Stimulated activated naive CD8-positive, alpha-beta T cell treated with anti-CD3 and anti-CD28 coated beads, Interleukin-15, amount 100 ng/mL, for 72 hours (primary cell): ENCODE measurements around the gene SPATA46.

Experiments used
- ATAC-seq: fragments of 150-1000 bp; cut with Tn5 transposase; 2 replicates; pipeline ENCODE4 v1.10.0; 2021; ENCODE audit warnings: mild to moderate bottlenecking, moderate library complexity
- DNase-seq, 2 donors: peaks; one replicate each; pipeline ENCODE4 v3.0.0; 2021 to 2022
- H3K27ac Mint-ChIP-seq, 2 donors: one replicate each; pipeline ENCODE4 v1.8.0; 2022; ENCODE audit warnings: mild to moderate bottlenecking in 2 of 2, mixed read lengths in 2 of 2, moderate library complexity in 2 of 2
- H3K27me3 Mint-ChIP-seq: one replicate; pipeline ENCODE4 v1.8.0; 2022; ENCODE audit warnings: mixed read lengths
- H3K4me1 Mint-ChIP-seq: one replicate; pipeline ENCODE4 v1.8.0; 2022; ENCODE audit warnings: mild to moderate bottlenecking, mixed read lengths
- H3K4me3 Mint-ChIP-seq, 2 donors: one replicate each; pipeline ENCODE4 v1.8.0; 2022; ENCODE audit warnings: mild to moderate bottlenecking in 2 of 2, mixed read lengths in 2 of 2, moderate library complexity in 1 of 2
- H3K9me3 Mint-ChIP-seq, 2 donors: one replicate each; pipeline ENCODE4 v1.8.0; 2022; ENCODE audit warnings: mixed read lengths in 2 of 2

Gene SPATA46

DNA sequence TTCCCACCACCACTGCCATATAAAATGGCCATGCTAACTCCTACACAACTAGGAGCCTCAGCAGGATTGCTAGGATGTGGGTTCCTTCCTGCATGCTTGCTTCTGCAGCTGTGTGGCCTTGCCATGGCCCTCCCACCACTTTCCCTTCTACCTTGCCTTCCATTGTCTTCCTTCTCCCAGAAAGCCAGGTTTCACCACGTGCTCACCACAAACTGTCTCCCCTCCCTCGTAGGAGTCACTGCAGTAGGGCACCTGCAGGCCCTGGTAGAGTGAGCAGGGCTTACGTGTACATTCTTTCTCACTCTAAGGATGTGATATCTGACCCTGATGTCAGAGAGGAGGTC lies 8.6 kb upstream of the SPATA46 start:
- H3K4me3 Mint-ChIP-seq = no peak overlapping the region

DNA sequence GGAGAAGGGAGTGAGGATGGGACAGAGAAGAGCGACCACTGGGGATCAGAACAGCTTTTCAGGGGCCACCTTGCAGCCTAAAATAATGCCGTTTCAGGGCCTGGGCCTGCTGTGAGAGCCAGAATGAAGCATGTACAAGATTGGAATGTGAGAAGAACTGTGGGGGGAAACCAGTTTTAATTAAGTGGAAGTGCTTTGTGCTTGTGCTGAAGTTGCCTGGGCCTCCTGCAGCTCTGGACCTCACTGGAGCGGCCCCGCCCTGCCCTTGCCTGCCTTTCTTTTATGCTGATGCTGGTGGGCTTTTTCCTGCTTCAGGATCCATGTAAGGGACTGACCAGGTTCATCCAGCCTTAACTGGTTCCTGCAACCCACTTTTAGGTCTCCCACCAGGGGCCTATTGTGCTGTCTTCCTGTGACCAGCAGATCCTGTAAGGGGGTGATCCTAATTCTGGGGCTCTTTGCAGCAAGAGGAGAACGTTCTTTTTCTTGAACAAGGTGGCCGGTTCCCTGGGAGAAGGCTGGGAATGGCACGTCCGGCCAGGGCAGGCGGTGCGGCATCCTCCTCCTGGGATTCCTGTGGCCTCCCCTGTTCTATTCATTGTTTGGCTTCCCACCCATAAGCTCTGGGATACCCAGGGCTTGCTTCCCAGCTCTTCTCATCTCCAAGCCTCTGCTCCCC lies 8.1 kb upstream of the SPATA46 start:
- H3K27ac Mint-ChIP-seq = no peak overlapping the region
- DNase-seq (no peak), ATAC-seq (no peak)
- peaks cover 14% of the 10 kb centered on the region for H3K27me3 Mint-ChIP-seq
- H3K4me1 Mint-ChIP-seq = peaks cover 5% of the 10 kb centered on the region
- no peak overlapping the region for H3K4me3 Mint-ChIP-seq
- no peaks in the 10 kb centered on the region for H3K9me3 Mint-ChIP-seq

More for the DNA sequence above, 8.6 kb upstream of the SPATA46 start:
- DNase-seq (no peak), ATAC-seq (no peak)
- peaks cover 19% of the 10 kb centered on the region for H3K27me3 Mint-ChIP-seq
- peaks cover 5% of the 10 kb centered on the region for H3K4me1 Mint-ChIP-seq
- H3K9me3 Mint-ChIP-seq = no peaks in the 10 kb centered on the region
- peak overlapping the region in 1 of 2 donors; percentile 92 for H3K27ac Mint-ChIP-seq

DNA sequence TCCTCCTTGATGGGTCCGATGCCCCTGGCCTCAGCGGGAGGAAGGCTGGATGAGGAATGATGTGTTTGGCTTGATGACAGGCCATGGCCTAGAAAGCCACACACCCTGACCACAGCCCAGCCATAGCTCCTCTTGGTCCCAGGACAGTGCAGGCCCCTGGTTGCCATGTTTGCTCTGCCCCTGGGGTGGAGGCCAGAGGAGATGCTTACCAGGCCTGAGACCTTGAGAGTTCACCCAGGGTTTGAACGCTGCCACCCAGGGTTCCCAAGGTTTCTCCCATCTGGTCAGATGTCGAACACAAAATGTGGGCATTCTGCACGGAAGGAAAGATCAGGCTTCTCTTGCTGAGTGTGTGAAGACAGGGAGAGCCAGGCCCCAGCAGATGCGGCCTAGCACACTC lies 7.5 kb upstream of the SPATA46 start:
- Mint-ChIP-seq H3K27ac (no peak overlapping the region), H3K4me1 (no peaks in the 10 kb centered on the region), H3K9me3 (no peaks in the 10 kb centered on the region), H3K27me3 (peaks cover 7% of the 10 kb centered on the region), H3K4me3 (no peak overlapping the region)
- ATAC-seq (no peak), DNase-seq (no peak)

DNA sequence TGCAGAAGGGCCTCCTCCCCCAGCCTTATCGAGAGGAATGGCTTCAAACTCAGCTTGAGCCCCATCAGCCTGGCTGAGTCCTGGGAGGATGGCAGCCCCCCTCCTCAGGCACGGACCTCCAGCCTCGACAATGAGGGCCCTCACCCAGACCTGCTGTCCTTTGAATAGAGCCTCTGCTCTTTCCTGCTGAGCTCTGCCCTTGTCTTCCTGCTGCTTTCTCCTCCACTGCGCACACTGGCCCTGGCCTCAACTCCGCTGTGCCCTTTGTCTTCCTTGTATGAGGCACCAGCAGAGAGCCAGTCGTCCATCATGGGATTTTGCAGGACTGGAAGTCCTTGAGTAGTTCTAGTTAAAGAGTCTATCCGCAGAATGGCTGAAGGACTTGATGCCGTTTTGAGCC lies 6.9 kb upstream of the SPATA46 start:
- Mint-ChIP-seq H3K27me3 (peaks cover 1% of the 10 kb centered on the region), H3K4me3 (no peak overlapping the region)

DNA sequence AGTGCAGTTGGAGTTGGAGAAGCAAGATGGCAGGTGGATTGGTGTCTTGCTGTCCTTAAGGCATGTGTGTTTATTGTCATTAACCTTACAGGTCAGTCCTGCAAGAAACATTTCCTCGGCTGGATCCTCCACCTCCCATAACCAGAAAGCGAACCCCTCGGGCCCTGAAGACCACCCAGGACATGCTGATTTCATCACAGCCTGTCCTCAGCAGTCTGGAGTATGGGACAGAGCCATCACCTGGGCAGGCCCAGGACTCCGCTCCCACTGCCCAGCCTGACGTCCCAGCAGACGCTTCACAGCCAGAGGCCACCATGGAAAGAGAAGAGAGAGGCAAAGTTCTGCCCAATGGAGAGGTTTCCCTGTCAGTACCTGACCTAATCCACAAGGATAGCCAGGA lies 6.4 kb upstream of the SPATA46 start:
- DNase-seq = no peak
- H3K27ac Mint-ChIP-seq = no peak overlapping the region
- no peaks in the 10 kb centered on the region for H3K9me3 Mint-ChIP-seq
- H3K4me1 Mint-ChIP-seq = no peaks in the 10 kb centered on the region
- no peaks in the 10 kb centered on the region for H3K27me3 Mint-ChIP-seq
- H3K4me3 Mint-ChIP-seq = no peak overlapping the region
- no peak for ATAC-seq

More for the DNA sequence above, 6.9 kb upstream of the SPATA46 start:
- no peaks in the 10 kb centered on the region for H3K9me3 Mint-ChIP-seq
- H3K27ac Mint-ChIP-seq = no peak overlapping the region
- DNase-seq (no peak), ATAC-seq (no peak)
- H3K4me1 Mint-ChIP-seq = no peaks in the 10 kb centered on the region

DNA sequence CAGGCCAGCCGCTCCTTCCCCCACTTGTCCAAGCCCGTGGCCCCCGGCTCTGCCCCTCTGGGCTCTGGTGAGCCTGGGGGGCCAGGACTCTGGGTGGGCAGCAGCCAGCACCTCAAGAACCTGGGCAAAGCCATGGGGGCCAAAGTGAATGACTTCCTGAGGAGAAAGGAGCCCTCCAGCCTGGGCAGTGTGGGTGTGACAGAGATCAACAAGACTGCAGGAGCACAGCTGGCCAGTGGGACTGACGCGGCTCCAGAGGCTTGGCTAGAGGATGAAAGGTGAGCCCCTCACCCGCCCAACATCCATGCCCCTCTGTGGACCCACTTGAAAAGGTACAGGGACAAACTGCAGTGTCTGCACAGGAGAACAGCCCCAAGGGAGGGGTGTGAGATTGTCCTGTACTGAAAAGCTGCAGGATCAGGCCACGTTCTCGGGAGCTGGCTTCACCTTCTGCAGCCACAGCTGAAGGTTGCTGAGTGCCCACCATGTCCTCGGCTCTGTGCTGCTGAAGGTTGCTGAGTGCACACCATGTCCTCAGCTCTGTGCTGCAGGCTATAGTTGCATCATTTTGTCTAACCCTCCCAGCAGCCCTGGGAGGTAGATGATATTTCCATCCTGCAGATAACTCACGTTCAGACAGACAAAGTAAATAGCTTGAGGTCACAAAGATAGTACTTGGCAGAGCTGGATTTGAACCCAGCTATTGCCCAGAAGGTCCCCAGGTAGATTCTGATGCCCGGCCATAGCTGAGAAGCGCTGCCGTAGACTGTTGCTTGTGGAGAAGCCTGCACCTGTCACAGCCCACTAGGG lies 5.5 kb upstream of the SPATA46 start:
- no peak for ATAC-seq
- H3K9me3 Mint-ChIP-seq = no peaks in the 10 kb centered on the region
- no peak overlapping the region for H3K27ac Mint-ChIP-seq
- H3K4me3 Mint-ChIP-seq = no peak overlapping the region
- DNase-seq = no peak
- no peaks in the 10 kb centered on the region for H3K27me3 Mint-ChIP-seq
- H3K4me1 Mint-ChIP-seq = no peaks in the 10 kb centered on the region

DNA sequence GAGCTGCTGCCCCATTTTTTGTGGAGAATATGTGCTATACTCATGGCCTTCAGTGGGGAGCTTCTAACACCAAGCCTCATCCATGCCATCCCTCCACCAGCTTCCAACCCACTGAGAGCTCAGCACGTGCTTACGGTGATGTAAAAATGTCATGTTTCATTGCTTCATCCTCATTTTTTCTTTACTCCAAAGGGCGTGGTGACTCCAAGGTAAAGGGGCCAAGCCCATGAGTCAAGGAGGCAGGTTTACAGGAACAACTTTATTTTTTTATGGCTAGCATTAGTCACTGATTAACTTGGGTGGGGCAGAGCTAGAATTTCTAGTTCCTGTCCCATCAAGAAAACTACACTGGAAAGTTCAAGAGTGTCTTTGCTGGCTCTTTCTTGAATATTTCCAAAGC lies 4.7 kb upstream of the SPATA46 start, which contains the start of gene C1orf226:
TSS of gene C1orf226 (plus strand) at position 346 of the 400 bp plus-strand sequence. CDS start 174 bp downstream, outside the sequence.
- Mint-ChIP-seq H3K27me3 (no peaks in the 10 kb centered on the region), H3K4me3 (no peak within 1 kb of the TSS), H3K4me1 (no peaks in the 10 kb centered on the region), H3K27ac (no peak within 1 kb of the TSS), H3K9me3 (no peaks in the 10 kb centered on the region)
- DNase-seq = no peak
- no peak for ATAC-seq

DNA sequence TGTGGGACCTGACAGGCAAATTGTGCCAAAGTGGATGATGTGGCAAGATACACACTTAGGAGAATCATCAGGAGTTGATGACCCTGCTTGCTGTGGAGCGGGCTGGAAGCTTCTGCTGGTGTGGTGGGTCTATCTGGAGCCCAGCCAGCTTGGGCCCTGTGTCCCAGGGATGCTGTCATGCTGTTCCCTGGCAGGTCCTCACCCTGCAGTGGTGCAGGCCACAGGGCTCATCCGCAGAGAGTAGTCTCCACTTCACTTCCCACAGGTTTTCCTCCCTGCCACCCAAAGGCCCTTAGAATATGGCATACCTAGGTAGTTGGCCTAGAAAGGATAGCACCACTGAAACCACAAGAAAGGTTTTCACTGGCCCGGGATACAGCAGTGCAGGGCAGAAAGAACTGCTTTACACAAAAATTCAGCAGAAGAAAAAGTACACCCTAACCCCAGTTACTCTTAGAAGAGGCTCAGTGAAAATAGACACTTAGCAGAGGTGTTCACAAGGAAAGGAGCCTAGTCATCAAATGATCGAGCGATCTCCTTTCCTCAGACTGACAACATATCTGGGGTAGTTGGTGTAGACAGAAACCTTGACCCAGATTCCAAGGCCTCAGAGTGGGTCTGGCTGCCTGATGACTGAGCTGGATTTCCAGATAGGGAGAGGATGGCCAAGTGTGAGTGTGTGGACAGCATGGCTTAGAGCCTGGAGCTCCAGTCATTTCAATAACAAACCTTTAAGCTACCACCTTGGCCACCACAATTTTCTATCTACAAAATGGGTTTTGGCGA lies 3.6 kb upstream of the SPATA46 start:
- H3K27ac Mint-ChIP-seq = no peak overlapping the region
- H3K4me1 Mint-ChIP-seq = no peaks in the 10 kb centered on the region
- DNase-seq = no peak
- no peak for ATAC-seq
- no peaks in the 10 kb centered on the region for H3K27me3 Mint-ChIP-seq
- H3K4me3 Mint-ChIP-seq = no peak overlapping the region
- no peaks in the 10 kb centered on the region for H3K9me3 Mint-ChIP-seq

DNA sequence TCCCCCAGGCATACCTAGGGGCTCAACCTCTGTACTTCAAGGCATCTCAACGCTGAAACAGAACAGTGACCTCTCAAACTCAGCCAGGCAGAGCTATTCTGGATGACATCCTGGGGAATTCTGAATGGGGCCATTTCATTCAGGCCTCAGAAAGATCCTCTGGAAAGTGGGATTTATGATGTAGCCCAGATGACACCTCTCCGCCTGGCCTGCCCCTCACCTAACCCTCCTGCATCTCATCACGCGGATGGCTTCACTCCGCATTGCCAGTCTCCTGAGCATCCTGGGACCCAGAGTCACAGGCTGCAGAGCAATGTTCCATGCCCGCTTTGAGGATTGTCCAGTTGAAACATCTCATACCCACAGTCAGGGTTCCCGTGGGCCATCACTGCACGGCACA lies 1.2 kb downstream of the SPATA46 start:
- no peaks in the 10 kb centered on the region for H3K4me1 Mint-ChIP-seq
- H3K27ac Mint-ChIP-seq = no peak overlapping the region
- H3K27me3 Mint-ChIP-seq = no peaks in the 10 kb centered on the region
- no peak overlapping the region for H3K4me3 Mint-ChIP-seq
- ATAC-seq (no peak), DNase-seq (no peak)
- no peaks in the 10 kb centered on the region for H3K9me3 Mint-ChIP-seq

DNA sequence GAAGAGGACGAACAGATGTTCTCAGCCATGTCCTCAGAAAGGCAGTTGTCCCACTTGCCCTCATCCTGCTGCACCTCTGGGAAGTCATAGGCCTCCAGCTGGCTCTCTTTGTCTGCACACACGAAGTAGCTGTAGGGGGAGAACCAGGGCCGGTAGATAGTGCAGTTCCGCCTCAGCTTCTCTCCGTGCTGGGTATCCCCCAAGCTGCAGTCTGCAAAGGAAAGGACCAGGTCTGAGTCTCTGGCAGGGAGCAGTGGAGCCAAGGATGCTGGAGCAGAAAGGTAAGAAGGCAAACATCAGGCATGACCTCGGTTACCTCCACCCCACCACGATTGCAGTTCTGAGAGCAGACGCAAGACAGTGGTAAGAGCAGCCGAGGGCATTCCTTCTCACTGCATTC lies 2.2 kb downstream of the SPATA46 start:
- DNase-seq (no peak), ATAC-seq (no peak)
- Mint-ChIP-seq H3K27me3 (no peaks in the 10 kb centered on the region), H3K4me3 (no peak overlapping the region), H3K27ac (no peak overlapping the region), H3K9me3 (no peaks in the 10 kb centered on the region), H3K4me1 (no peaks in the 10 kb centered on the region)

DNA sequence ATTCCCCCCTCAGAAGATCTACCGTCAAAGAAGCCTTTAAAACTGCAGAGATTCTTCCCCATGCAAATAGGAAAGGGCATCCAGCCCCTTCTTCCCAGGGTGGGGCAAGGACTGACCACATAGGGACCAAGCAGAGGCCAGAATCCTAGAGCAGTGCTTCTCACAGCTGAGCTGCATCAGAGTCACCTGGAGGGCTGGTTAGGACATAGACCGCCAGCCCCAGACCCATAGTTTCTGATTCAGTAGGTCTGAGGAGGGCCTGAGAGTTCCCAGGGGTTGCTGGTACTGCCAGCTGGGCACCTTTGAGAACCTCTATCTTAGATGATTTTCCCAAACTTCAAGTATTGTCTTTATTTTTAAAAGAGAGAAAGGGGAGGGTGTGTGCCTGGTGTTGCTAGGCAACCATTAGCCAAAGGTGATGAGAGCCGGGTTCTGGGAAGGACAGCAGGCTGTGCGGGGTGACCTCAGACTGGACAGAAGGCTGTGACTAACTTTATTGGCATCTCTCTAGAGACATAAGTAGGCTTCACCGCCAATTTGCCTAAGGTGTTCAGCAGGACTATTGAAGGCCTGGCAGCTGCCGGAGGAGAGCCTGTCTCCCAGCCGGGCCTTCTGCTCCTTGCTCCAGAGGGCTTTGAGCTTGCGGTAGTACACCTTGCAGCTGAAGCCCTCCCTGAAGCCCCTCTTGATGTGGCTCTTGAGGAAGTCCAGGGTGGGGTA lies 3.0 kb downstream of the SPATA46 start:
- no peaks in the 10 kb centered on the region for H3K27me3 Mint-ChIP-seq
- H3K4me3 Mint-ChIP-seq = no peak overlapping the region
- DNase-seq (no peak), ATAC-seq (no peak)
- no peaks in the 10 kb centered on the region for H3K4me1 Mint-ChIP-seq
- H3K27ac Mint-ChIP-seq = no peak overlapping the region
- H3K9me3 Mint-ChIP-seq = no peaks in the 10 kb centered on the region

DNA sequence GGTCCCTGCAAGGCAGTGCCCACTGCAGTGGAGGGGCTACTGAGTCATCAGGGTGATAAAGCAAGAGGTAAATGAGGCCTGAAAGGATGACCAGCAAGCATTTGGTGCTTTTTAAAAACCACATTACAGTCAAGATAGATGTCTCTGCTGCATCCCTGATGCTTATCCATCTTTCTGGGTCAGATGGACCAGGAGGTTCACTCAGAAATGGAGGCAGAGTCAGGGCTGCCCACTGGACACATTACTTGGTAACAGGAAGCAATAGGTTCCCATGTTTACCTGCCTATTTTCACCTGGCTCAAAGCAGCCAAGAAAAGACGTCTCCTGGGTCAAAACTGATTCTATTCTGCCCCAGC lies 3.6 kb downstream of the SPATA46 start:
- Mint-ChIP-seq H3K27ac (no peak overlapping the region), H3K9me3 (no peaks in the 10 kb centered on the region), H3K27me3 (no peaks in the 10 kb centered on the region), H3K4me3 (no peak overlapping the region), H3K4me1 (no peaks in the 10 kb centered on the region)
- ATAC-seq (no peak), DNase-seq (no peak)

DNA sequence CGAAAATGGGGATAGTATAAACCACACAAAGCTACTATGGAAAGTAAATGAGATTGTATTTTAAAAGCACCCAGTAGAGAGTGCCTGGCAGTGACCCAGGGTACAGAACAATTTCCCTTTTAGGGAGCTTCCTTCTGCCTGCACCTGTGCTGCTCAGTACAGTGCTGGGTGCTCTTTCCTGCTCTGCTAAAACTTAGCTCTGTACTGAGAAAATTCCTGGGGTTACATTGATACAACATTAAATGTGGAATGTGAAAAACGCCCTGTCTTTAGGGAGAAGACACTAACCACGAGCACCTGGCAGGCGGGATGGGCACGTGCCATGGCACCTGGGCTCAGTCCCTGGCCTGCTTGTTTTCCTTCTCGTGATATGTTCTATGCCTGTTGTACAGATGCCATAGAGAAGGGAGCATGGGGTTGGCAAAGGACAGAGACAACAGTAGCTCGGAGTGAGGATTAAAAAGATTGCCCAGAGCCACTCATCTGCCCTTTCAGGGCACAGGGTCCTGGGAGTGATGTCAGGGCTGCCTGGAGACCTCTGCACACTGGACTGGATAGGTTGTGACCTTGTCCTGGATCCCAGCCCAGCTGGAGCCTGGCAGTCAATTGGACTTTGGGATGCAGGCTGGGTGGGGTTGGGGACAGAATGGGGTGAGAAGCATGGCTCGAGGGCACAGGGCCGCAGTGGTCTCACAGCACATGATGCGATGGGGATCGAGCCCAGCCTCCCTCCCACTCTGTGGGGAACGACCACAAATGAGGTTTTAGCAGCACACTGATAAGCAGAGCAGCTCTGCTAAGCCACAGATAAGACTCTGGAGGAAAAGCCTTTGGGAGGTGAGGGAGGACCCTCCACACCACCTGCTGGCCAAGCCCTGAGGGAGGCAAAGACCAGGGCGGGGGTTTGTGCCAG lies 4.2 kb downstream of the SPATA46 start:
- Mint-ChIP-seq H3K27ac (no peak overlapping the region), H3K4me3 (no peak overlapping the region), H3K4me1 (no peaks in the 10 kb centered on the region), H3K9me3 (no peaks in the 10 kb centered on the region), H3K27me3 (no peaks in the 10 kb centered on the region)
- ATAC-seq (peak; percentile 31), DNase-seq (no peak)

DNA sequence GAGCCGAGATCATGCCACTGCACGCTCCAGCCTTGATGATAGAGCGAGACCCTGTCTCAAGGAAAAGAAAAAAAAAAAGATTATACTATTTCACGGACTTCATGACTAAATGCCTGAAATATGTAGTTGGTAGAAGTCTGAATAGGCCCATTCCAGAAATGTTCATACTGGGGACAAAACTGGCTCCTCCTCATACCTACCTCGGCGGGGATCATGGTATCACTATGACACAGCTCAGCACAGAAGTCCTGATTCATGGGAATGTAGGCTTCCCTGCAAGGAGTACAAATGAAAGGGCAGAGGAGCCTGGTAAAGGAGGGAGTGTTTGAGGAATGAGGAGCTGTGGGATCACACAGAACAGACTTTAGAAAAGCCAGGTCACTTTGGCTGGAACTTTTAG lies 5.0 kb downstream of the SPATA46 start:
- H3K9me3 Mint-ChIP-seq = no peaks in the 10 kb centered on the region
- no peak overlapping the region for H3K27ac Mint-ChIP-seq
- no peak for ATAC-seq
- H3K27me3 Mint-ChIP-seq = no peaks in the 10 kb centered on the region
- no peak for DNase-seq
- H3K4me1 Mint-ChIP-seq = no peaks in the 10 kb centered on the region
- no peak overlapping the region for H3K4me3 Mint-ChIP-seq

DNA sequence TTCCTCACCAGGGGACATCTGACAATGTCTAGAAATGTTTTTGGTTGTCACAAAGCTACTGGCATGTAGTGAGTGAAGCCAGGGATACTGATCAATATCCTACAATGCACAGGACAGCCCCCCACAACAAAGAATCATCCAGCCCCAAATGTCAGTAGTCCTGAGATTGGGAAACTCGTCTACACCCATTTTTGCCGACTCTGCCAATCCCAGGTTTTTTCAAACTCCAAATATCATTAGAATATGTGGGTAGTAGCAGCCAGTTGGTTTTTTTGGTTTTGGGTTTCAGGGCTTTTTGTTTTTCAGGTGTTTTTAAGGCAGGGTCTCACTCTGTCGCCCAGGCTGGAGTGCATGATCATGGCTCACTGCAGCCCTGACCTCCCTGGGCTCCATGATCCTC lies 5.9 kb downstream of the SPATA46 start:
- DNase-seq (no peak), ATAC-seq (no peak)
- Mint-ChIP-seq H3K4me1 (no peaks in the 10 kb centered on the region), H3K27ac (no peak overlapping the region), H3K27me3 (no peaks in the 10 kb centered on the region), H3K4me3 (no peak overlapping the region), H3K9me3 (no peaks in the 10 kb centered on the region)
